GM10248 (cell line): ENCODE measurements around the gene GPR156.

ENCODE experiments used
- CTCF ChIA-PET: fragments of 300-600 bp; sonication (Branson Sonifier 250); formaldehyde crosslinking; extraction: SDS; loops from one replicate; lab custom pipeline; 2021; ENCODE audit warnings: antibody characterized with exemption; lab: Yijun Ruan, JAX
- POLR2A ChIA-PET: fragments of 350-650 bp; sonication (Branson Sonifier 250); formaldehyde crosslinking; extraction: SDS; loops from one replicate; lab custom pipeline; 2020; ENCODE audit warnings: antibody characterized with exemption; lab: Yijun Ruan, JAX
- DNase-seq: peaks from one replicate; pipeline ENCODE4 v3.0.0; 2012; ENCODE audit errors: extremely low spot score
- TF ChIP-seq, protein P1 (sequence below): IDR thresholded peaks from 2 replicates; pipeline ENCODE4 v1.5.1; 2012; ENCODE audit warnings: mild to moderate bottlenecking, low read depth; ENCODE audit errors: extremely low read depth, missing control alignments, control extremely low read depth

The GPR156 gene

DNA sequence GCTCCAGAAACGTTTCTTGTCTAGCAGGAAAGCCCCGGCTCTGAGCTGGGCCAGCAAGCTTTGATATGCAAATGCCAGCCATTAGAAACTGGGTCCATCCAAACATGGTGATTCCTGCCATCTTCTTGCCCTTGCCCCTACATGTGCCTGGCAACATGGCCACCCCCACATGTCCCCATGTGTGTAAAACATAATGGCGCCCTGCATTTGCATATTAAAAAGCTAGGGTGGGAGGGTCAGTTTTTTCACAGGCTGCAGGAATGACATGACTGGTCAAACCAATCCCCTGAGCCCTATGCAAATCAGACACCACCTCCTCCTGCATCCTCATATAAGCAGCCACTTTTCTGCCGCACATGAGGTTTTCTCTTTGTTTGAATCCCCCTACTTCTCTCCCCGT is 21.2 kb downstream of the GPR156 start:
- ChIA-PET POLR2A (no interaction called here), CTCF (interaction anchor here (1.2 kb wide), 1 partner anchor 35 kb away, joined by 3 read pairs; no protein-coding TSS in a partner anchor)
- TF ChIP-seq, protein P1, sequence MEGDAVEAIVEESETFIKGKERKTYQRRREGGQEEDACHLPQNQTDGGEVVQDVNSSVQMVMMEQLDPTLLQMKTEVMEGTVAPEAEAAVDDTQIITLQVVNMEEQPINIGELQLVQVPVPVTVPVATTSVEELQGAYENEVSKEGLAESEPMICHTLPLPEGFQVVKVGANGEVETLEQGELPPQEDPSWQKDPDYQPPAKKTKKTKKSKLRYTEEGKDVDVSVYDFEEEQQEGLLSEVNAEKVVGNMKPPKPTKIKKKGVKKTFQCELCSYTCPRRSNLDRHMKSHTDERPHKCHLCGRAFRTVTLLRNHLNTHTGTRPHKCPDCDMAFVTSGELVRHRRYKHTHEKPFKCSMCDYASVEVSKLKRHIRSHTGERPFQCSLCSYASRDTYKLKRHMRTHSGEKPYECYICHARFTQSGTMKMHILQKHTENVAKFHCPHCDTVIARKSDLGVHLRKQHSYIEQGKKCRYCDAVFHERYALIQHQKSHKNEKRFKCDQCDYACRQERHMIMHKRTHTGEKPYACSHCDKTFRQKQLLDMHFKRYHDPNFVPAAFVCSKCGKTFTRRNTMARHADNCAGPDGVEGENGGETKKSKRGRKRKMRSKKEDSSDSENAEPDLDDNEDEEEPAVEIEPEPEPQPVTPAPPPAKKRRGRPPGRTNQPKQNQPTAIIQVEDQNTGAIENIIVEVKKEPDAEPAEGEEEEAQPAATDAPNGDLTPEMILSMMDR: no peak
- no peak for DNase-seq

DNA sequence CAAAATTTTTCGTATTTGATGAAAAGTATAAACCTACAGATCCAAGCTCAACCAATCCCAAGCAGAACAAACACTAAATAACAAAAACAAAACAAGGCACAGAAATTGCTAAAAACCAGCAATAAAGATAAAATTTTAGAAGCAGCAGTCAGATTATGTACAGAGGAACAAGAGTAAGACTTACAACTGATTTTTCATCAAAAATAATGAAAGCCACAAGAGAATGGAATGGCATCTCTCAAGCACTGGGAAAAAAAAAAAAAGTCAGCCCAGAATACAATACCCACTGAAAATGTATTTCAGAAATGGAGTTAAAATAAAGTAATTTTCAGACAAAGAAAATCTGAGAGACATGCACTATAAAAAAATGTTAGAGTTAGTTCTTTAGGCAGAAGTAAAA is 27.0 kb downstream of the GPR156 start:
- TF ChIP-seq, protein P1: no peak
- ChIA-PET POLR2A (no interaction called here), CTCF (no interaction called here)
- no peak for DNase-seq

DNA sequence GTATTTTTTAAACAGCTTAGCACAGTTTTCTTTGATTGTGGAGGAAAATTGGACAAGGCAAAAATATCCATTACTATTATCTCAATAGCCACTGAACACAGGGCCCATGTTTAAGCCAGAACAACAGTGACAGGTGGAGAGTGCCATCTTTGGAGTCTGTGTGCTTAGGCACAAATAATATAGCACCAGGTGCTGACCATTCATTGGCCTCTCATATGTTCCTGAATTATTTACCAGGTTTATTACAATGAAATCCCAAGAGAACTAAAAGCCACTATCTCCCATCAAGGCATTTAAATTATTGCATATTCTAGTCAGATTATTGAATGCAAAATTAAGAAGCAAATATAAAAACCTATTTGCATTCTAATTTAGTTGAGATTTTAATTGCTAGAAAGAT is 39.6 kb downstream of the GPR156 start:
- CTCF ChIA-PET: interaction anchor here (0.8 to 4.4 kb wide), 20 partner anchors 8 to 1362 kb away, joined by 3 to 121 read pairs (median 6); no protein-coding TSS in a partner anchor
- POLR2A ChIA-PET: no interaction called here
- TF ChIP-seq, protein P1: no peak
- no peak for DNase-seq

DNA sequence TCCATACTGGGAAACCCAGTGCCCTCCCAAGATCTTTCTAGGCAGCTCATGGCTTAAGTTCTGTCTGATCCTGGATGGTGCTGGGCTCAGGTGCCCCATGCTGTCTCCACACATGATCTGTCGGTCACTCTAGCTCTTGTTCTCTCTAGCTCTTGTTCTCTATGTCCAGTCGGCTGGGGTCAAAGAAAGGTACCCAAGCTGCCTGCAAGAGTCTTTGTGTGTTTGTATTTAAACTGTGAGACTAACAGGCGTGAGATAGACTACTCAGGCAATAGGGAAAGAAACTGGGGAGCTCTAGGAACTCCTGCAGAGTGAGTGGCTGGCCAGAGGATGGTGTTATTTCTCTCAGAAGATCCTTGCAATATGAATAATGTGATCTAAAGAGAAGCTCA is 40.2 kb downstream of the GPR156 start:
- ChIA-PET POLR2A (no interaction called here), CTCF (interaction anchor here (0.7 to 4.4 kb wide), 27 partner anchors 8 to 1361 kb away, joined by 3 to 121 read pairs (median 5); no protein-coding TSS in a partner anchor)
- DNase-seq: no peak
- TF ChIP-seq, protein P1: no peak

DNA sequence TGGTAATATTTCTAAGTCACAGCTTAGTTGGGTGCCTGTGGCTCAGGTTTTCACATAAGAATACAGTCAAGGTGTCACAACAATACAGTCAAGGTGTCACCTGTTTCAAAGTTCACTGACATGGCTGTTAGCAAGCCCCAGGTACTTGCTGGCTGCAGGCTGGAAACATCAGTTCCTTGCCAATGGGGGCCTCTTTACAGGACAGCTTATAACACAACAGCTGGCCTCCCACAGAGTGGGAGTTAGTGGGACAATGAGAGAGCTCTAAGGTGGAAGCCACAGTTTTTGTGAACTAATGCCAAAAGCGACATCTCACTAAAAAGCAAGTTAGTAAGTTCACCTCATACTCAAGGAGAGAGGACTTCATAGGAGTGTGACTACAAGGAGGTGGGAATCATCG is 45.4 kb downstream of the GPR156 start:
- no peak for DNase-seq
- POLR2A ChIA-PET: no interaction called here

DNA sequence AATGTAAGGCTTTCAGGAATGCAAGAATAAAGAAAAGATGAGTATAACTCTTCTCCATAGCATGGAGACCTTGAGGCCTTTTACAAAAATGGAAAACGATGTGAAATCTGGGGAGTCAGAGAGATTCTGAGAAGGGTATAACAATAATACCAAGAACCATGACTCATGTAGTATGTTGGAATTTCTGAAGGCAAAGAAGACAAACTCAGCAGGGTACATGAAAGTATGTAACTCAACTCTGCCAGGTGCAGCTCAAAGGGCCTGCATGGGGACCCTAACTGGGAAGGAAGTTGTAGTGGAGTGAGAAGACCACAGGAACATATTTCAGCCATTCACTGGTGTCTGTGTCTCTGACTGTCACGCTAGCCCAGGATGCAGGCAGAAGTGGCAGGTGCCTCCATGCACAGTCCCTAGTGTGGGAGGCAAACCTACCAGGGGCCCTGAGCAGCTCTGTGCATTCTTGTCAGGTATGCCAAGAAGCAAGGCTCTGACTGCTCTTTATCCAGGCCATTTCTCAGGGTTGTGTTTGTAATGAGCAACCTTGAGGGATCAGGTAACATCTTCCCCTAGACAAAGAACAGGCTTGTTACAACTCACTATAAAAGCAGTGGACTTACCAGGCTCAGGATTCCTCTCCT is 57.2 kb downstream of the GPR156 start:
- CTCF ChIA-PET: interaction anchor here (0.8 to 2.1 kb wide), 3 partner anchors 12 to 59 kb away, joined by 3 to 5 read pairs (median 4); no protein-coding TSS in a partner anchor
- DNase-seq: no peak
- POLR2A ChIA-PET: no interaction called here
- TF ChIP-seq, protein P1: no peak

More for the DNA sequence above, 45.4 kb downstream of the GPR156 start:
- CTCF ChIA-PET: interaction anchor here (1.2 to 1.8 kb wide), 4 partner anchors 12 to 317 kb away, joined by 3 to 6 read pairs (median 4); no protein-coding TSS in a partner anchor
- TF ChIP-seq, protein P1: no peak
